GM19395 (cell line): ENCODE results near the gene OR6K6.

ENCODE experiments used
- ATAC-seq: cut with Tn5 transposase; IDR thresholded peaks from one replicate; pipeline ENCODE4 v1.9.1; 2021; ENCODE audit warnings: mild to moderate bottlenecking, moderate library complexity; ENCODE audit not compliant: unreplicated experiment

The OR6K6 gene

DNA sequence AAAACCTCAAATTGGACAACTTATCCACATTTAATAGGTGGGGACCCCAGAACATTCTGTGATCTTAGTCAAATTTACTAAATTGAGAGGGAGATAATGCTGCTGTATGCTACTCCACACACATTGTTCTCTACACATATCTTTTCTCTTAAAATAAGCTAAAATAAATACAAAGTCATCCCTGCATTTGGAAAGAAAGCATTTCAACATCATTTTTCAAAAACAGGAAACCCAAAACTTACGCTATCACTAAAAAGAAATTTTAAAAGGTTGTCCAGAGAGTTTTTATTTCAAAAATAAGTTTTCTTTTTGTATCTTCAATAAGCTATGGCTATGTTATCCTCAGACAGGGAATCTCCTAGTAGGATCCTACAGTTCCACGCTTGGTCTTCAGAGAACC, 46.0 kb downstream of the OR6K6 start:
- ATAC-seq = no peak

DNA sequence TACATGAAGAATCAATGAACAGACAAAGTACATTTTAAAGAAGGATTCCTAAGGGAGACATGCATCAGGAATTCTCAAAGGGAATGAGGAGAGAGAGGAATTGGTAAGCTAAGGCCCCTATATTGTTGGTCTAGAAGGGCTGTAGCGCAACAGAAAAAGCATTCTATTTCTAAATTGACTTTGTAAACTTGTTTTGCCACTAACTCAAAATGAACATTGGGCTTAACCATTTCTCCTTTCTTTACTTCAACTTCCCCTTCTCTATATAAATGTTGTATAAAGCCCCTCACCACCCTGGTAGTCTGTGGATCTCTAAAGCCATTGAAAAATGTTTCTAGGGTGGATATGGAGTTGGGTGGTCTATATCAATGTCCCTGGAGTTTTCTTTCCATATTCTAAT, 46.9 kb downstream of the OR6K6 start:
- ATAC-seq = no peak

GRCh38 chr1:158803678-158804077, 49.2 kb downstream of the OR6K6 start:
- no peak for ATAC-seq
